B cell (primary cell): ENCODE data around the gene CCND3. TPM values are rescaled to one million over a fixed set of nuclear protein-coding genes. Genes with fewer than 3 reads are reported as not detected.

Experiments
- ATAC-seq: fragments of 200-7000 bp; cut with Tn5 transposase; one replicate; pipeline ENCODE4 v1.10.0; 2021; ENCODE audit warnings: low read depth, mild to moderate bottlenecking, moderate number of reproducible peaks, moderate library complexity
- CTCF ChIA-PET: fragments of 350-600 bp; sonication (Branson Sonifier 250); formaldehyde crosslinking; loops from one replicate; lab custom pipeline; 2021; ENCODE audit warnings: antibody characterized with exemption, inconsistent platforms; lab: Charles Lee
- POLR2A ChIA-PET: fragments of 350-600 bp; sonication (Branson Sonifier 250); formaldehyde crosslinking; loops from one replicate; lab custom pipeline; 2021; ENCODE audit warnings: antibody characterized with exemption; lab: Charles Lee
- DNase-seq: peaks from one replicate; pipeline ENCODE4 v3.0.0; 2013
- H2AFZ ChIP-seq: 2 replicates; pipeline ENCODE4 v1.6.1; 2012; ENCODE audit warnings: mild to moderate bottlenecking, low read depth, low read length; ENCODE audit not compliant: insufficient read depth, poor library complexity, severe bottlenecking
- H3K27ac ChIP-seq, 2 donors: 1 replicate in 1 of 2; 2 replicates in 1 of 2; pipeline ENCODE4 v1.5.1; 2012 to 2013; ENCODE audit warnings: low read length in 2 of 2, mild to moderate bottlenecking in 2 of 2, moderate library complexity in 1 of 2
- H3K27me3 ChIP-seq, 4 experiments: fragments of 200-600 bp in 1 of 4; sonication (generic) in 1 of 4; replicated peaks in 1 of 4; 1 replicate in 2 of 4; 2 replicates in 2 of 4; pipeline versions ENCODE4 v1.6.1 to v1.7.0; 2013 to 2016; ENCODE audit warnings: low read length in 3 of 4, mild to moderate bottlenecking in 2 of 4, mixed read lengths in 1 of 4, moderate library complexity in 1 of 4; ENCODE audit not compliant: insufficient read depth in 4 of 4, control insufficient read depth in 3 of 4; ENCODE audit errors: control extremely low read depth in 1 of 4
- H3K36me3 ChIP-seq, 2 experiments: replicated peaks in 1 of 2; 1 replicate in 1 of 2; 2 replicates in 1 of 2; pipeline versions ENCODE4 v1.6.1 to v1.7.1; 2013; ENCODE audit warnings: low read length in 1 of 2; ENCODE audit not compliant: insufficient read depth in 2 of 2, control insufficient read depth in 1 of 2; ENCODE audit errors: control extremely low read depth in 1 of 2, extremely low read depth in 1 of 2
- H3K4me1 ChIP-seq, 2 donors: fragments of 200-600 bp in 1 of 2; sonication (generic) in 1 of 2; 1 replicate in 1 of 2; 2 replicates in 1 of 2; pipeline versions ENCODE4 v1.5.1 to v1.6.1; 2013 to 2017; ENCODE audit warnings: low read length in 2 of 2; ENCODE audit not compliant: control insufficient read depth in 2 of 2, insufficient read depth in 2 of 2
- H3K4me2 ChIP-seq: replicated peaks from 2 replicates; pipeline ENCODE3; 2012; ENCODE audit warnings: mild to moderate bottlenecking, low read depth, low read length; ENCODE audit not compliant: poor library complexity, severe bottlenecking
- H3K4me3 ChIP-seq, 5 experiments: fragments of 200-600 bp in 1 of 5; sonication (generic) in 1 of 5; 1 replicate in 3 of 5; 2 replicates in 2 of 5; pipeline versions ENCODE4 v1.5.1 to v1.7.0; 2011 to 2016; ENCODE audit warnings: low read length in 4 of 5, mild to moderate bottlenecking in 4 of 5, low read depth in 2 of 5, control low read depth in 1 of 5, moderate library complexity in 1 of 5; ENCODE audit not compliant: insufficient read depth in 1 of 5; ENCODE audit errors: control extremely low read depth in 1 of 5, extremely low read depth in 1 of 5
- H3K79me2 ChIP-seq: fragments of 200-600 bp; sonication (generic); one replicate; pipeline ENCODE4 v1.6.0; 2016; ENCODE audit warnings: low read length; ENCODE audit not compliant: control insufficient read depth, insufficient read depth
- H3K9ac ChIP-seq: fragments of 200-600 bp; sonication (generic); 2 replicates; pipeline ENCODE4 v1.6.1; 2017; ENCODE audit warnings: mild to moderate bottlenecking, low read length, moderate library complexity
- H3K9me3 ChIP-seq, 3 donors: one replicate each; pipeline versions ENCODE4 v1.6.1 to v1.7.1; 2013; ENCODE audit warnings: low read length in 2 of 3; ENCODE audit not compliant: control insufficient read depth in 2 of 3, insufficient read depth in 1 of 3; ENCODE audit errors: control extremely low read depth in 1 of 3
- H4K20me1 ChIP-seq: 2 replicates; pipeline ENCODE4 v1.6.0; 2012; ENCODE audit warnings: mild to moderate bottlenecking, low read length; ENCODE audit not compliant: insufficient read depth, control insufficient read depth, poor library complexity, severe bottlenecking
- H3K27ac Mint-ChIP-seq: one replicate; pipeline ENCODE4 v1.8.0; 2021; ENCODE audit warnings: mixed read lengths
- H3K27me3 Mint-ChIP-seq: one replicate; pipeline ENCODE4 v1.8.0; 2021; ENCODE audit warnings: mixed read lengths
- H3K4me1 Mint-ChIP-seq: one replicate; pipeline ENCODE4 v1.8.0; 2021; ENCODE audit warnings: mixed read lengths
- H3K4me3 Mint-ChIP-seq: one replicate; pipeline ENCODE4 v1.8.0; 2021; ENCODE audit warnings: mixed read lengths
- H3K9me3 Mint-ChIP-seq: one replicate; pipeline ENCODE4 v1.8.0; 2022; ENCODE audit warnings: mixed read lengths; ENCODE audit not compliant: insufficient read depth
- CTCF ChIP-seq: fragments of 200-600 bp; IDR thresholded peaks from one replicate; pipeline ENCODE4 v1.8.0; 2022; ENCODE audit warnings: antibody characterized with exemption, mild to moderate bottlenecking
- EZH2 ChIP-seq: IDR thresholded peaks from 2 replicates; pipeline ENCODE4 v1.6.1; 2012; ENCODE audit warnings: borderline replicate concordance, low read depth, mild to moderate bottlenecking, moderate library complexity, low read length; ENCODE audit not compliant: insufficient read depth, poor library complexity, severe bottlenecking
- WGBS: methylation state at CpG from one replicate; pipeline ENCODE4 v1.1.5; 2013; ENCODE audit warnings: missing lambda C conversion rate; ENCODE audit not compliant: insufficient coverage; 5-methylcytosine and 5-hydroxymethylcytosine counted together
- intact Hi-C: fragments of 100-400 bp; cut with micrococcal nuclease; formaldehyde crosslinking; loops from one replicate; pipeline ENCODE4 v1.10.0; 2022
- polyA plus RNA-seq: library from polyadenylated mRNA; depleted of rRNA; stranded (reverse); fragments of >200 nt; gene quantifications from 2 replicates; pipeline ENCODE4 v1.2.3, GENCODE V29; 2012
- total RNA-seq, 2 donors: library from RNA; stranded (reverse); fragments of 120-200 nt in 1 of 2; gene quantifications; 1 replicate in 1 of 2; 2 replicates in 1 of 2; pipeline versions ENCODE4 v1.2.3 to v1.2.4, GENCODE V29; 2013 to 2022

CCND3 gene
- total and polyA plus RNA-seq, 2 donors (not counting 1 experiment from before 2014, with no cell fraction given): 136 to 298 TPM

- 31% methylated on average over 5 of the region's 5 CpGs for WGBS
- DNase-seq (no peak), ATAC-seq (no peak)
- ChIA-PET POLR2A (interaction anchor here (0.6 to 1.2 kb wide), 2 partner anchors 40 to 111 kb away, joined by 4 to 8 read pairs; partner anchors contain the start of gene TAF8), CTCF (interaction anchor here (0.9 to 12.5 kb wide), 13 partner anchors 10 to 151 kb away, joined by 3 to 263 read pairs (median 4); partner anchors contain the start of genes BYSL, MED20, TAF8 and TOMM6)
- H3K4me1 Mint-ChIP-seq: peaks cover 70% of the 10 kb centered on the region
- peaks cover 98% of the 10 kb centered on the region for H4K20me1 ChIP-seq
- H3K9me3 ChIP-seq: no peaks in the 10 kb centered on the region
- H3K27ac ChIP-seq: peak overlapping the region; percentile 37 to 67
- H3K27me3 ChIP-seq: no peaks in the 10 kb centered on the region
- H3K4me3 ChIP-seq: peak overlapping the region in 1 of 5 experiments; percentile 31
- peak overlapping the region; percentile 87 for H3K27ac Mint-ChIP-seq
- H3K4me3 Mint-ChIP-seq: peak overlapping the region; percentile 85
- H3K4me2 ChIP-seq: peak overlapping the region; percentile 97
- intact Hi-C loops: no loop called here
- H3K9me3 Mint-ChIP-seq: no peaks in the 10 kb centered on the region
- peaks cover 0 to 32% of the 10 kb centered on the region in 2 experiments for H3K36me3 ChIP-seq
- TF ChIP-seq CTCF (no peak), EZH2 (no peak)
- H3K79me2 ChIP-seq: peaks cover 76% of the 10 kb centered on the region
- peak overlapping the region; percentile 15 for H2AFZ ChIP-seq
- no peaks in the 10 kb centered on the region for H3K27me3 Mint-ChIP-seq
- peaks cover 71 to 80% of the 10 kb centered on the region in 2 donors for H3K4me1 ChIP-seq
- H3K9ac ChIP-seq: peak overlapping the region; percentile 85
Measured at GRCh38 chr6:41938590-41939175, 2.9 kb downstream of the CCND3 start.
